CD1c-positive myeloid dendritic cell (primary cell): Measurements from ENCODE around the gene NDUFS4.
"Not testable (repeated sequence)": the region's sequence is repeated elsewhere in the genome, so short reads cannot be mapped to it uniquely, and the experiment has no call there.

ENCODE experiments used
- DNase-seq: peaks from one replicate; pipeline ENCODE4 v3.0.0-alpha.2; 2016; ENCODE audit errors: extremely low spot score

Gene NDUFS4

DNA sequence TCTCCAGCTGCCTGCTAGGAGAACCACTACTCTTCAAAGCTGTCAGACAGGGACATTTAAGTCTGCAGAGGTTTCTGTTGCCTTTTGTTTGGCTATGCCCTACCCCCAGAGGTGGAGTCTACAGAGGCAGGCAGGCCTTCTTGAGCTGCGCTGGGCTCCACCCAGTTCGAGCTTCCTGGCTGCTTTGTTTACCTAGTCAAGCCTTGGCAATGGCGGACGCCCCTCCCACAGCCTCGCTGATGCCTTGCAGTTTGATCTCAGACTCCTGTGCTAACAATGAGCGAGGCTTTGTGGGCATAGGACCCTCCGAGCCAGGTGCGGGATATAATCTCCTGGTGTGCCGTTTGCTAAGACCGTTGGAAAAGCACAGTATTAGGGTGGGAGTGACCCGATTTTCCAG, 104.9 kb downstream of the NDUFS4 start:
- DNase-seq: not testable (repeated sequence)

DNA sequence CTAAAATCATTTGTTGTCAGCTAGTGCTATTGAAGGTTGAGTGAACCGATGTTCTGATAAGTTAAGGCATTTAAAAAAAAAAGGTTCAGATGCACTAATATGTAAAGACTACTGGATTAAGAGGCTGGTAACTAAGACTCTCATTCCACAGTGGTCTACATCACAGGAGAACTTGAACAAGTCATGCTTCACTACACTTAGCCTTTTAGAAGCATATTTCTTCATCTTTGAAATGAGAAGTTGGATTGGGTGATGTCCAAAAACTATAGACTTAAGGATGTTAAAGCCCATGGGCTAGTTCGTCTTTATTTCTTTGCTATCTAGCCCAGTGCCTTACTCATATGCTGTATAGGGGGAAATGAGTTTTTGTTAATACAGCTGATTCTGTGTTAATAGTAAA, 107.2 kb downstream of the NDUFS4 start:
- no peak for DNase-seq

DNA sequence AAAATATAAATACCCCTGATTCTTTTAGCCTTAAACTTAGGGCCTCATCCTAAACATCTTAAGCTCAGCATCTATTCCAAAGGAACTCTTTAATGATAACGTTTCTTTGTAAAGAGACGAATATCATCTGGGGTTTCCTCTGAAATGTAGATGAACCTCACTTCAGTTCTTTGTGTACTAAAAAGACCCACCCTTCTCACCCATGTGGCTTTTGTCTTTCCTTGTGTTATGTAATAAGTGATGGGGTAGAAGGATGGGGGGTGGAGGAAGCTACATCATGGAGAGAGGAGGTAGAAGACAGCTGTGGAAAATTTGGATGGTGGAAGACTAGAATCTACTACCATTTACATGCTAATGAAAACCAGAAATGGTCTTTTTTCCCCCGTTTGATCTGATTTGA, 111.0 kb downstream of the NDUFS4 start:
- DNase-seq: no peak

DNA sequence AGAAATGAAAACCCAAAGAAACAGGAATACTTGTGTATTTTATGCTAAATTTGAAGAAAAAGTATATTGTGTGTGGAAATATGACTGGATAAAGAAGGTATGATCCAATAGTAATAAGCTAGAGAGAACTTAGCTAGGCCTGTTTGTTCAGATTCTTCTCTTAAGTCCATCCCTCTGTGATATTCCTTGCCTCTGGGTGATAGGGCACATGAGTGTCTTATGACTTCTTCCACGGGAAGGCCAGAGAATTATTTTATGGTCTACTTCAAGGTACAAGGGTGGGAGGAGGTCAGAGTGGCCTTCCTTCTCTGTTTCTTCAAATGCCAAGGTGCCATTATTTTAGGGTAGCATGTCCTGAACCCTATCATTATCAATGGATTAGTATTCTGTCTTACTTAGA, 113.7 kb downstream of the NDUFS4 start:
- no peak for DNase-seq

DNA sequence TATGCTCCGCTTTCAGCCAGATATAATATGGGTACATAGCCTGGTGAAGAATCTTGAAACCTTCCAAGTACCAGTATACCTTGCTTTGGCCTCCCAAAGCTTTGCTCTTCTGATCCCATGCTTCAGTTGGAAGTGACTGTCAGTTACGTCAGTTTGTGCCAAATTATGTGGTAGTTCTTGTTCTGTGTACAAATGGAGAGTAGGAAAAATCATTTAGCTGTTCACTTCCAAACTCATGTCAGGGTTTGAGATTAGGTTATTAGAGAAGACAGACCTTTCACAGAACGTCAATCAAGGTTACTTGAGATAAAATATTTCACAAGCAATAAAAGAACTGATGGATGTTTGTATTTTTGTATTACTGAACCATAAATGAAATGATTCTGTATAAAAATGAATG, 117.2 kb downstream of the NDUFS4 start:
- no peak for DNase-seq

DNA sequence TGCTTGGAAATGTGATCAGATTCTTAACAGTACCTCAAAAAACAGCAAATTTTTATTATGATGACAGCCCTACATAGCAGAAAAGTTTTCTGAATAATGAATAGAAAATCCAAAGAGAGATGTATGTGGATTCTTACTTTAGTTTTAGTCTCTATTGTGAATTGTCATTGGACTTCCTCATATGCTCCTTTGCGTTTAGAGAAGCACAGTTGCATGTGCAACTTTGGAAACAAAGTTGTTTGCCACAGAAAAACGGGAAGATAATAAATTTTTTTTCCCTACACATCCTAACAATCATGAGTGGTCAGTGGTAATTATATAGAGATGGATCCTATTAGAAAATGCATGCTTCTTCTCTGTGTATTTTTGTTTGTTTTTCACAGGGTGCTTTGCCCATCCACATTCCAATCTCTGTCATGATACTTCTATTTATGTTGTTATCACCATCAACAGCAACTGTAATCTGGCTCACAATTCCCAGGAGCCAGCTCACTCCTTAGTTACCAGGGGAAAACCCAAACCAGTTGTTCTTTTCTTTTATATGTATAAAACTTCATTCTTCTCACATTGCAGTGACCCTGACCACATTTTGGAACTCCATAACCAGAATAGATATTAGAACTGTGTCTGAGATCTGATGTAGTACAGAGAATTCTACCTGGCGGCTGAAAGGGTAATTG, 118.7 kb downstream of the NDUFS4 start:
- DNase-seq: no peak

DNA sequence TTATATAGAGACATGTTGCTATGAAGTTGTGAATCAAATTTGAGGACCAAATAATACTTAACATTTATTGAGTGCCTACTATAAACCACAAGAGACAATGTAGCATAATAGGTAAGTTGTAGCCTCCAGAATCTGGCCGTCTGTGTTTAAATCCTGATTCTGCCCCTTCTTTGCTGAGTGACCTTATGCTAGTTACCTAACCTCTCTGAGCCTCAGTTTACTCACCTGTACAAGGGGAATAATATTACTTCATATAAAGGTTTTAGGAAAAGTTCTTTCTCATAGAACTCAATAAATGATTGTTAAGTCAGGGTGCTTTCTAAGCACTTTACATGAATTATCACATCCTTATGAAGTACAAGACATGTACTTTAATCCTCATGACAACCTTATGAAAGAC, 120.6 kb downstream of the NDUFS4 start:
- DNase-seq: no peak

DNA sequence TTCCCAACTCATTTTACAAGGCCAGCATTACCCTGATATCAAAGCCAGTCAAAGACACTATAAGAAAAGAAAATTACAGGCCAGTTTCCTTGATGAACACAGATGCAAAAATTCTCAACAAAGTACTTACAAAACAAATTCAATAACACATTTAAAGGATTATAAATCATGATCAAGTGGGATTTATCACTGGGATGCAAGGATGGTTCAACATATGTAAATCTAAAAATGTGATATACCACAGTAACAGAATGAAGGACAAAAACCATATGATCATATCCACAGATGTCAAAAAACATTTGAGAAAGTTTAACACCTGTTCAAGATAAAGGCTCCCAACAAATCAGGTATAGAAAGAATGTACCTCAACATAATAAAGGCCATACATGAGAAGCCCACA, 130.6 kb downstream of the NDUFS4 start:
- DNase-seq: no peak

DNA sequence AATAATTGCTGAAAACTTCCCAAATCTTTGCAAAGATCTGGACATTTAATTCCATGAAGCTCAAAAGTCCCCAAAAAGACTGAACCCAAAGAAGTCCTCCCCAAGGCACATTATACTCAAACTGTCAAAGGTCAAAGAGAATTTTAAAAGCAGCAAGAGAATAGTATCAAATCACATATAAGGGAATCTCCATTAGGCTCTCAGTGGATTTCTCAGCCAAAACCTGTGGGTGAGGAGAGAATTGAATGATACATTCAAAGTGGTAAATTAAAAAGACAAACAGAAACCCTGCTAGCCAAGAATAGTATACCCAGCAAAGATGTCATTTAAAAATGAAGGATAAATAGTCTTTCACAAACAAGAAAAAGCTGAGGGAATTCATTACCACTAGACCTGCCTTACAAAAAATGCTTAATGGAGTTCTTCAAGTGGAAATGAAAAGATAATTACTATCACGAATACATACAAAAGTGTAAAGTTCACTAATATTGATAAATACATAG, 134.1 kb downstream of the NDUFS4 start:
- no peak for DNase-seq

DNA sequence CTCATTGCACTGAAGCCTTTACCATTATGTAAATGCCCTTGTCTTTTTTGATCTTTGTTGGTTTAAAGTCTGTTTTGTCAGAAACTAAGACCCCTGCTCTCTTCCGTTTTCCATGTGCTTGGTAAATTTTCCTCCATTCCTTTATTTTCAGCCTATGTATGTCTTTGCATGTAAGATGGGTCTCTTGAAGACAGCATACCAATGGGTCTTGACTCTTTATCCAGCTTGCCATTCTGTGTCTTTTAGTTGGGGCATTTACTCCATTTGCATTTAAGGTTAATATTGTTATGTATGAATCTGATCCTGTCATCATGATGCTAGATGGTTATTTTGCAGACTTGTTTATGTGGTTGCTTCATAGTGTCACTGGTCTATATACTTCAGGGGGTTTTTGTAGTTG, 150.0 kb downstream of the NDUFS4 start:
- DNase-seq: not testable (repeated sequence)

DNA sequence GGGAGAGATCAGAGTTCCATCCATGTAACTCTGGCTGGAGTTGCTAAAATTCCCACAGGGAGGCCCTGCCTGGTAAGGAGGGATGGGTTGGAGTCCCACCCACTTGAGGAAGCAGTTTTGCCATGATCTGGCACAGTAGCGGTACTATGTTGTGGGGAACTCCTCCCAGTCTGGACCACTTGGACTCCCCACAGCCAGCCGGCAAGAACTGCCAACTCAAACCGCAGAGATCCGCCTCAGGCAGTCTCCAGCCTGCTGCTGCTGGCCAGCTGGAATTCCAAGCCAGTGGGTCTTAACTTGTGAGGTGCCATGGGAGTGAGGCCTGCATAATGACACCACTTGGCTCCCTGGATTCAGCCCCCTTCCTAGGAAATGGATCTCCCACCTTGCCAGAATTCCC, 151.9 kb downstream of the NDUFS4 start:
- DNase-seq: no peak

DNA sequence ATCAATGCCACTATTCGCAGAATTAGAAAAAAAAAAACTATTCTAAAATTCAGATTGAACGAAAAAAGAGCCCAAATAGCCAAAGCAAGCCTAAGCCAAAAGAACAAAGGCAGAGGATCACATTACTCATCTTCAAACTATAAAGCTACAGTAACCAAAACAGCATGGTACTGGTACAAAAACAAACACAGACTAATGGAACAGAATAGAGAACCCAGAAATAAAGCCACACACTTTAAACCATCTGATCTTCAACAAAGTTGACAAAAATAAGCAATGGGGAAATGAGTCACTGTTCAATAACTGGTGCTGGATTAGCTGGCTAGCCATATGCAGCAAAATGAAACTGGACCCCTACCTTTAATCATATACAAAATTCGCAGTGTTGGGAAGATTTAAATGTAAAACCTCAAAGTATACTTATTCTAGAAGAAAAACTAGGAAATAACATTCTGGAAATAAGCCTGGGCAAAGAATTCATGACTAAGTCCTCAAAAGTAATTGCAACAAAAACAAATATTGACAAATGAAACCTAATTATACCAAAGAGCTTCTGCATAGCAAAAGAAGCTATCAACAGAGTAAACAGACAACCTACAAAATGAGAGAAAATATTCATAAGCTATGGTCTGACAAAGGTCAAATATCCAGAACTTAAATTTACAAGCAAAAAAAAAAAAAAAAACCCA, 153.7 kb downstream of the NDUFS4 start:
- DNase-seq: no peak

DNA sequence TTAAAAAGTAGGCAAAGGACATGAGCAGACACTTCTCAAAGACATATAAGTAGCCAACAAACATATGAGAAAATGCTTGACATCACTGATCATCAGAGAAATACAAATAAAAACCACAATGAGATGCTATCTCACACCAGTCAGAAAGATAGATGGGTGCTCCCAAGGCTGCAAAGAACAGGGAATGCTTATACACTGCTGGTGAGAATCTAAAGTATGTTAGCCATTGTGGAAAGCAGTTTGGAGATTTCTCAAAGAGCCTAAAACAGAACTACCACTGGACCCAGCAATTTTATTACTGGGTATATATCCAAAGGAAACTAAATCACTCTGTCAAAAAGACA, 154.2 kb downstream of the NDUFS4 start:
- no peak for DNase-seq

DNA sequence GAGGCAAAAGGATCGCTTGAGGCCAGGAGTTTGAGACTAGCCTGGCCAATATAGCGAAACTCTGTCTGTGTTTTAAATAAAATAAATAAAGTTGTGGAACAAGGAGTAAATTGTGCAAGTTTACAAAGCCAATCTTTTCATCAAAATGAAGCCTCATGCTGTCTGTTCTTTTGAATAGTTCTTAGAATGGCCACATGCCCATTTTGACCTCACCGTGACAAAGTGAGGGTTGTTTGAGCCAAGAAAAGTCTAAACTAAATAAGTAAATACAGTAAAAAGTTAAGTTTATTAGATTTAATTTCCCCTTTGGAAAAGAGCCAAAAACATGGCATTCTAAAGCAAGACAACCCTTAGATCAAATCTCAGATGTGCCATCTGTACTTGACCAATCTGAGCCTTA, 165.7 kb downstream of the NDUFS4 start:
- no peak for DNase-seq

DNA sequence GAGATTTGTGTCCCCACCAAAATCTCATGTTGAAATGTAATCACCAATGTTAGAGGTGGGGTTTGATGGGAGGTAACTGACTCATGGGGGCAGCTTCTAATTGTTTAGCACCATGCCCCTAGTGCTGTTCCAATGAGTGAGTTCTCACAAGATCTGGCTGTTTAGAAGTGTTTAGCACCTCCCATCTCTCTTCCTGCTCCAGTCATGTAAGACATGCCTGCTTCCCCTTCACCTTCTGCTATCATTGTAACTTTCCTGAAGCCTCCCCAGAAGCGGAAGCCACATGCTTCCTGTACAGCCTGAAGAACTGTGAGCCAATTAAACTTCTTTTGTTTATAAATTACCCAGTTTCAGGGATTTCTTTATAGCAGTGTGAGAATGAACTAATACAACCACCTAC, 170.5 kb downstream of the NDUFS4 start:
- no peak for DNase-seq
